SK-N-MC (cell line): ENCODE data around the gene ARHGAP35.
"Not testable (repeated sequence)": the region's sequence is repeated elsewhere in the genome, so short reads cannot be mapped to it uniquely, and the experiment has no call there.

Experiments
- DNase-seq: peaks from one replicate; pipeline ENCODE4 v3.0.0-alpha.2; 2011; ENCODE audit warnings: low read depth, low spot score
- H3K27ac ChIP-seq: fragments of 200-600 bp; sonication (generic); 2 replicates; pipeline ENCODE4 v1.5.1; 2016; ENCODE audit warnings: mixed run types
- H3K36me3 ChIP-seq: fragments of 200-600 bp; sonication (generic); 2 replicates; pipeline ENCODE4 v1.6.1; 2017; ENCODE audit warnings: antibody characterized with exemption, low read length, mixed read lengths; ENCODE audit not compliant: insufficient read depth
- H3K4me3 ChIP-seq: fragments of 200-600 bp; sonication (generic); 2 replicates; pipeline ENCODE4 v1.5.1; 2016
- H3K9ac ChIP-seq: fragments of 200-600 bp; sonication (generic); 2 replicates; pipeline ENCODE4 v1.8.0; 2017; ENCODE audit warnings: mixed run types, mixed read lengths; ENCODE audit not compliant: insufficient read length
- H3K9me3 ChIP-seq: fragments of 200-600 bp; sonication (generic); 2 replicates; pipeline ENCODE4 v1.6.1; 2017; ENCODE audit warnings: low read depth, mild to moderate bottlenecking, antibody characterized with exemption, low read length, moderate library complexity, mixed read lengths
- EZH2 ChIP-seq: fragments of 200-600 bp; sonication (generic); IDR thresholded peaks from one replicate; pipeline ENCODE4 v1.6.1; 2017; ENCODE audit warnings: antibody characterized with exemption
- FOXP2 ChIP-seq: optimal IDR thresholded peaks from 2 replicates; pipeline ENCODE3; 2011; ENCODE audit warnings: mild to moderate bottlenecking, moderate library complexity; ENCODE audit not compliant: insufficient read depth; ENCODE audit errors: extremely low read length, control extremely low read depth
- POLR2AphosphoS5 ChIP-seq: IDR thresholded peaks from 2 replicates; pipeline ENCODE4 v1.6.1; 2012; ENCODE audit warnings: mild to moderate bottlenecking, low read depth, low read length, borderline replicate concordance

ARHGAP35 gene

GRCh38 chr19:46850228-46851203, 10.3 kb upstream of the ARHGAP35 start, which contains the start of gene AP2S1:
Gene AP2S1 (minus strand): TSS chr19:46850846. CDS start chr19:46850766, 80 bp downstream.
- H3K9ac ChIP-seq: peak within 1 kb of the TSS; percentile 98
- peak; percentile 91 for TF ChIP-seq FOXP2
- no peak for TF ChIP-seq EZH2
- peak; percentile 81 for TF ChIP-seq POLR2AphosphoS5
- H3K36me3 ChIP-seq: peaks cover 4% of the 10 kb centered on the region
- no peaks in the 10 kb centered on the region for H3K9me3 ChIP-seq
- peak within 1 kb of the TSS; percentile 100 for H3K4me3 ChIP-seq
- H3K27ac ChIP-seq: peak within 1 kb of the TSS; percentile 89
- peak; percentile 98 for DNase-seq

GRCh38 chr19:46852830-46853229, 8.0 kb upstream of the ARHGAP35 start:
- H3K9ac ChIP-seq: no peak overlapping the region
- TF ChIP-seq EZH2 (no peak), FOXP2 (no peak), POLR2AphosphoS5 (no peak)
- no peak overlapping the region for H3K27ac ChIP-seq
- no peak overlapping the region for H3K4me3 ChIP-seq
- DNase-seq: no peak
- no peaks in the 10 kb centered on the region; the same call in 1 of the 2 replicates for H3K36me3 ChIP-seq
- no peaks in the 10 kb centered on the region for H3K9me3 ChIP-seq

- not testable (repeated sequence) for H3K36me3 ChIP-seq, H3K9ac ChIP-seq, H3K9me3 ChIP-seq, H3K27ac ChIP-seq, DNase-seq, H3K4me3 ChIP-seq
Measured at GRCh38 chr19:46854698-46855097, 6.1 kb upstream of the ARHGAP35 start.

GRCh38 chr19:46856062-46857022, 4.5 kb upstream of the ARHGAP35 start:
- TF ChIP-seq EZH2: no peak
- no peak for TF ChIP-seq POLR2AphosphoS5
- no peak for TF ChIP-seq FOXP2
- Histone ChIP-seq H3K9me3 (no peaks in the 10 kb centered on the region), H3K36me3 (no peaks in the 10 kb centered on the region), H3K4me3 (peak overlapping the region; percentile 62), H3K9ac (no peak overlapping the region), H3K27ac (peak overlapping the region; percentile 39; the same call in 1 of the 2 replicates)
- peak; percentile 80 for DNase-seq

- TF ChIP-seq POLR2AphosphoS5: peak; percentile 67
- no peak for TF ChIP-seq EZH2
- Histone ChIP-seq H3K4me3 (peak overlapping the region; percentile 83), H3K9ac (peak overlapping the region; percentile 46), H3K36me3 (no peaks in the 10 kb centered on the region), H3K9me3 (no peaks in the 10 kb centered on the region), H3K27ac (peak overlapping the region; percentile 95)
- peak; percentile 97 for DNase-seq
Measured at GRCh38 chr19:46859637-46860124, 1.1 kb upstream of the ARHGAP35 start.

GRCh38 chr19:46860125-46860845, 512 bp upstream of the ARHGAP35 start:
- TF ChIP-seq POLR2AphosphoS5: peak; percentile 74
- TF ChIP-seq FOXP2: no peak
- Histone ChIP-seq H3K27ac (peak overlapping the region; percentile 98), H3K36me3 (peaks cover 1% of the 10 kb centered on the region; the same call in 1 of the 2 replicates), H3K9me3 (no peaks in the 10 kb centered on the region), H3K4me3 (peak overlapping the region; percentile 83), H3K9ac (peak overlapping the region; percentile 91)
- peak; percentile 93 for DNase-seq

GRCh38 chr19:46861691-46862502, 1.1 kb downstream of the ARHGAP35 start:
- peak overlapping the region; percentile 65 for H3K9ac ChIP-seq
- no peak for DNase-seq
- H3K27ac ChIP-seq: peak overlapping the region; percentile 94
- TF ChIP-seq EZH2 (no peak), FOXP2 (no peak), POLR2AphosphoS5 (no peak)
- peaks cover 9% of the 10 kb centered on the region for H3K36me3 ChIP-seq
- H3K9me3 ChIP-seq: no peaks in the 10 kb centered on the region
- peak overlapping the region; percentile 83 for H3K4me3 ChIP-seq
